Measurements from ENCODE around the gene ERC1.

Gene ERC1

GRCh38 chr12:1365703-1366102 is 374.7 kb downstream of the ERC1 start:
- TF ChIP-seq, protein P1, sequence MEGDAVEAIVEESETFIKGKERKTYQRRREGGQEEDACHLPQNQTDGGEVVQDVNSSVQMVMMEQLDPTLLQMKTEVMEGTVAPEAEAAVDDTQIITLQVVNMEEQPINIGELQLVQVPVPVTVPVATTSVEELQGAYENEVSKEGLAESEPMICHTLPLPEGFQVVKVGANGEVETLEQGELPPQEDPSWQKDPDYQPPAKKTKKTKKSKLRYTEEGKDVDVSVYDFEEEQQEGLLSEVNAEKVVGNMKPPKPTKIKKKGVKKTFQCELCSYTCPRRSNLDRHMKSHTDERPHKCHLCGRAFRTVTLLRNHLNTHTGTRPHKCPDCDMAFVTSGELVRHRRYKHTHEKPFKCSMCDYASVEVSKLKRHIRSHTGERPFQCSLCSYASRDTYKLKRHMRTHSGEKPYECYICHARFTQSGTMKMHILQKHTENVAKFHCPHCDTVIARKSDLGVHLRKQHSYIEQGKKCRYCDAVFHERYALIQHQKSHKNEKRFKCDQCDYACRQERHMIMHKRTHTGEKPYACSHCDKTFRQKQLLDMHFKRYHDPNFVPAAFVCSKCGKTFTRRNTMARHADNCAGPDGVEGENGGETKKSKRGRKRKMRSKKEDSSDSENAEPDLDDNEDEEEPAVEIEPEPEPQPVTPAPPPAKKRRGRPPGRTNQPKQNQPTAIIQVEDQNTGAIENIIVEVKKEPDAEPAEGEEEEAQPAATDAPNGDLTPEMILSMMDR (IDR thresholded peaks at IDR 0.05) = no peak
- H3K4me3 ChIP-seq (ENCODE audit: low read depth in 1 of 2, low read length in 1 of 2) = no peak overlapping the region
- no peak overlapping the region for H3K27ac ChIP-seq

DNA sequence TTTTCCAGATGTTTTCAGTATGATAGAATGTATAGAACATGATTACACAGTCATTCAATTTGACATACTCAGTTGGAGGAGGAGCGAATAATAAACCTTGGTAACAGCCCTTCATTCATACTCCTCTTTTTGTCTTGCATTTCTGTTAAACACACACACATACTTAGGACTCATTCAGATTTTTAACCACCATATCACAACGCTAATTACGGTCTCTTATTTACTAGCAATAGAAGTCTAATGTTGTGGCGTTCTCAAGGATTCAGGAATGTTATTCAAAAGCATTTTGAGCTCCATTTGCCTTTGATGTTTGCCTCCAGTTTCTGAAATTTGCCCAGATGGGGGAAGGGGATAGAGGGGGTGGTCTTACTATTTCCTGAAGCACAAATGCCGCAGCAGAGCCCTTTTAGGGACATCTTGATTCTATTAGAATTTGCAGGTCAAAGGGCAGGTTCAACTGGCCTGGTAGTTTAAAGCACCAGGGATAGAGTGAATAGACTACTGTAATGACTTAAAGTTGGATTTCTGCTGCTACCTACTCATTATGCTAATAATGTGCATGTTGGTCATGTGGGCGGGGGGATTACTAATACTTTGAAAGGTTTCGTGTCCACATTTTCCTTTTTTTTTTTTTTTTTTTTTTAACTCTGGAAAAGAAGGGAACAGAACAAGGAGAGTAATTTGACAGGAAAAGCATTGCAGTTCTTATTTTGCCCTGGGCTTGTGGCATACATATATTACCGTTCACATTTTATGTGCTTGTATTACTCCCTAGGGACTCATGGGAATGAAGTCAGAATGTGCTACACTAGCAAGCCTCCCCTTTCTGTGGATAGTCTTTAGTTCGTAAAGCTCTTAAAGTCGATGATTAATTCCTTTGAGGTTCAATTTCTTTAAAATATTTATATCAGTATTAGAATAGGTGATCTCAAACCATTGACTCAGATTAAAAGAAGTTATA is 376.6 kb downstream of the ERC1 start:
- H3K36me3 ChIP-seq = no peaks in the 10 kb centered on the region
- H3K9me3 ChIP-seq = no peaks in the 10 kb centered on the region
- TF ChIP-seq, protein P1 (IDR thresholded peaks at IDR 0.05) = no peak
- H3K27me3 ChIP-seq = no peaks in the 10 kb centered on the region
- no peak overlapping the region for H3K4me3 ChIP-seq (ENCODE audit: low read depth in 1 of 2, low read length in 1 of 2)
- no peaks in the 10 kb centered on the region for H3K4me1 ChIP-seq (ENCODE audit: control insufficient read depth in 1 of 2, insufficient read depth in 1 of 2, low read depth in 1 of 2, low read length in 1 of 2)
- H3K27ac ChIP-seq = no peak overlapping the region

More at GRCh38 chr12:1365703-1366102, 374.7 kb downstream of the ERC1 start:
- no peaks in the 10 kb centered on the region for H3K36me3 ChIP-seq
- no peaks in the 10 kb centered on the region for H3K27me3 ChIP-seq
- no peaks in the 10 kb centered on the region for H3K9me3 ChIP-seq
- H3K4me1 ChIP-seq (ENCODE audit: control insufficient read depth in 1 of 2, insufficient read depth in 1 of 2, low read depth in 1 of 2, low read length in 1 of 2) = no peaks in the 10 kb centered on the region

GRCh38 chr12:1369460-1369859 is 378.4 kb downstream of the ERC1 start:
- peaks cover 6 to 8% of the 10 kb centered on the region in 2 experiments for H3K4me1 ChIP-seq (ENCODE audit: control insufficient read depth in 1 of 2, insufficient read depth in 1 of 2, low read depth in 1 of 2, low read length in 1 of 2)
- no peaks in the 10 kb centered on the region for H3K9me3 ChIP-seq
- H3K4me3 ChIP-seq (ENCODE audit: low read depth in 1 of 2, low read length in 1 of 2) = no peak overlapping the region
- H3K27ac ChIP-seq = no peak overlapping the region
- no peaks in the 10 kb centered on the region for H3K36me3 ChIP-seq
- TF ChIP-seq, protein P1 (IDR thresholded peaks at IDR 0.05) = no peak
- H3K27me3 ChIP-seq = no peaks in the 10 kb centered on the region

DNA sequence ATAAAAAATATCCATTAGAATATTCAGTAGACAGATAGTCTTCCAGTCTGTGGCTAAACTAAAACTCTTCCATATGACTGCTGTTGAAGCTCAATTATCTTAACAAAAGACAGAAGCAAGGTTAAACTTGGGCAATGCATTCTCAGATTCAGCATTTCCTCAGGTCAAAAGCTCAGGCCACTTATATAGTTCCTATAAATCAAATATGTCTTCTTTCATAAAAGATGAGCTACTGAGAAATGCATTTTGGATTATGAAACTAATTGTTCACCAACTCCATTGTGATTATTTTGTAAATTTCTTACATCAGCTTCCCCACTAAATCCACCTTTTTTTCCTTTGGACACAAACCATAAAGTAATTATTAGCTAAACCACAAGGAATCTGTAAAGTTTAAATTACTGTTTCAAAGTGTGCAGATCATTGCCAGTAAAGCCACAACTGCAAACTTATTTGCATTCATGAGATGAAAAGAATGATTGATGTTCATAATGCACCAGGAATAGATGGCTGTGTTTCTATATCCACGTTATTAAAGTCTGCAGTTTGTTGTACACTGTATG is 379.0 kb downstream of the ERC1 start:
- Histone ChIP-seq H3K4me1 (ENCODE audit: control insufficient read depth in 1 of 2, insufficient read depth in 1 of 2, low read depth in 1 of 2, low read length in 1 of 2) (peaks cover 8 to 10% of the 10 kb centered on the region in 2 experiments), H3K36me3 (no peaks in the 10 kb centered on the region), H3K4me3 (ENCODE audit: low read depth in 1 of 2, low read length in 1 of 2) (no peak overlapping the region), H3K27me3 (no peaks in the 10 kb centered on the region), H3K27ac (no peak overlapping the region), H3K9me3 (no peaks in the 10 kb centered on the region)
- TF ChIP-seq, protein P1 (IDR thresholded peaks at IDR 0.05) = no peak

- Histone ChIP-seq H3K4me3 (ENCODE audit: low read depth in 1 of 2, low read length in 1 of 2) (no peak overlapping the region), H3K4me1 (ENCODE audit: control insufficient read depth in 1 of 2, insufficient read depth in 1 of 2, low read depth in 1 of 2, low read length in 1 of 2) (peaks cover 24 to 25% of the 10 kb centered on the region in 2 experiments), H3K36me3 (no peaks in the 10 kb centered on the region), H3K9me3 (no peaks in the 10 kb centered on the region), H3K27ac (no peak overlapping the region), H3K27me3 (no peaks in the 10 kb centered on the region)
- TF ChIP-seq, protein P1 (IDR thresholded peaks at IDR 0.05) = no peak
Measured at GRCh38 chr12:1373901-1374735, 383.1 kb downstream of the ERC1 start.
